Natural killer cell (primary cell): Measurements from ENCODE around the gene VAV3. TPM values are rescaled to one million over a fixed set of nuclear protein-coding genes. Genes with fewer than 3 reads are reported as not detected.

Experiments
- ATAC-seq, 3 donors: fragments of 150-1000 bp in 2 of 3; fragments of 200-7000 bp in 1 of 3; cut with Tn5 transposase; 1 replicate in 1 of 3; 2 replicates in 2 of 3; pipeline ENCODE4 v1.10.0; 2021; ENCODE audit warnings: mild to moderate bottlenecking in 2 of 3, moderate library complexity in 2 of 3
- DNase-seq, 2 donors: peaks; one replicate each; pipeline versions ENCODE4 v3.0.0 to v3.0.0-alpha.2; 2013 to 2021; ENCODE audit warnings: mixed read lengths in 1 of 2
- H3K27ac ChIP-seq: one replicate; pipeline ENCODE4 v1.5.1; 2013; ENCODE audit warnings: mild to moderate bottlenecking, low read length
- H3K27me3 ChIP-seq: one replicate; pipeline ENCODE4 v1.6.1; 2013; ENCODE audit warnings: low read length; ENCODE audit not compliant: control insufficient read depth, insufficient read depth
- H3K36me3 ChIP-seq: one replicate; pipeline ENCODE4 v1.6.1; 2013; ENCODE audit warnings: low read length; ENCODE audit not compliant: control insufficient read depth, insufficient read depth
- H3K4me1 ChIP-seq: one replicate; pipeline ENCODE4 v1.6.1; 2013; ENCODE audit warnings: low read length; ENCODE audit not compliant: control insufficient read depth, insufficient read depth
- H3K4me3 ChIP-seq: one replicate; pipeline ENCODE4 v1.5.1; 2013; ENCODE audit warnings: low read length
- H3K9me3 ChIP-seq: one replicate; pipeline ENCODE4 v1.6.1; 2013; ENCODE audit warnings: low read length; ENCODE audit not compliant: control insufficient read depth, insufficient read depth
- H3K27ac Mint-ChIP-seq, 2 donors: one replicate each; pipeline ENCODE4 v1.8.0; 2022; ENCODE audit warnings: mild to moderate bottlenecking in 2 of 2, mixed read lengths in 2 of 2, moderate library complexity in 1 of 2
- H3K27me3 Mint-ChIP-seq, 2 donors: one replicate each; pipeline ENCODE4 v1.8.0; 2022; ENCODE audit warnings: low read depth in 2 of 2, mixed read lengths in 2 of 2
- H3K36me3 Mint-ChIP-seq: one replicate; pipeline ENCODE4 v1.8.0; 2022; ENCODE audit warnings: mixed read lengths
- H3K4me1 Mint-ChIP-seq, 2 donors: one replicate each; pipeline ENCODE4 v1.8.0; 2022; ENCODE audit warnings: mixed read lengths in 2 of 2
- H3K4me3 Mint-ChIP-seq: one replicate; pipeline ENCODE4 v1.8.0; 2022; ENCODE audit warnings: mild to moderate bottlenecking, moderate library complexity, mixed read lengths
- H3K9me3 Mint-ChIP-seq, 2 donors: one replicate each; pipeline ENCODE4 v1.8.0; 2022; ENCODE audit warnings: mixed read lengths in 2 of 2
- WGBS: methylation state at CpG from one replicate; pipeline ENCODE4 v1.1.7; 2013; ENCODE audit warnings: missing lambda C conversion rate; ENCODE audit not compliant: insufficient coverage; 5-methylcytosine and 5-hydroxymethylcytosine counted together
- intact Hi-C: fragments of 100-400 bp; cut with micrococcal nuclease; formaldehyde crosslinking; loops from one replicate; pipeline ENCODE4 v1.14.2; 2022
- total RNA-seq, 4 donors: library from RNA; stranded (reverse); fragments of 120-200 nt in 1 of 4; gene quantifications; one replicate each; pipeline versions ENCODE4 v1.2.3 to v1.2.4, GENCODE V29; 2013 to 2022
- TF ChIP-seq, protein P1 (sequence below): fragments of 200-600 bp; IDR thresholded peaks from one replicate; pipeline ENCODE4 v1.8.0; 2022; ENCODE audit warnings: antibody characterized with exemption

The VAV3 gene
- total RNA-seq, 3 donors from 2014 or later (not counting 1 experiment from before 2014, with no cell fraction given): 95.8 to 101 (median 96.6) TPM

DNA sequence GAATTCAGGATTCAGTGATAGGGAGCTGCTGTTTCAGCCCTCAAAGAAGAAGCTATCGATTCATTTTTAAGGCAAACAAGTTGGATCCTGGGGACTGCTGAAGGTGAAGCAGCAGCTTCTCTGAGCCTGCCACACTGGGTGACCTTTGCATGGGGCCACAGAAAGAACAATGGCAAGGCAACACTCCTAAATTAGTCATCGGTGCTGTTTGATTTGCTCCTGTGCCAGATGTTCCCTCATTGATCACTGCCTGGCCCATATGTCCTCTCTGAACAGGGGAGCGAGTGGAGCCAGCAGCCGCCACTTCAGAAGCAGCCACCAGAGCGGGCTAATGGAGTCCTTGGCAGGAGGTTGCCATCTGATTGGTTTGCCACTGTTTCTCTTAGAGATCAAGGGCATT lies 432.7 kb downstream of the VAV3 start:
- no peak overlapping the region for H3K27ac Mint-ChIP-seq
- ATAC-seq: no peak
- no peak overlapping the region for H3K4me3 ChIP-seq
- no peak overlapping the region for H3K4me3 Mint-ChIP-seq
- TF ChIP-seq, protein P1, sequence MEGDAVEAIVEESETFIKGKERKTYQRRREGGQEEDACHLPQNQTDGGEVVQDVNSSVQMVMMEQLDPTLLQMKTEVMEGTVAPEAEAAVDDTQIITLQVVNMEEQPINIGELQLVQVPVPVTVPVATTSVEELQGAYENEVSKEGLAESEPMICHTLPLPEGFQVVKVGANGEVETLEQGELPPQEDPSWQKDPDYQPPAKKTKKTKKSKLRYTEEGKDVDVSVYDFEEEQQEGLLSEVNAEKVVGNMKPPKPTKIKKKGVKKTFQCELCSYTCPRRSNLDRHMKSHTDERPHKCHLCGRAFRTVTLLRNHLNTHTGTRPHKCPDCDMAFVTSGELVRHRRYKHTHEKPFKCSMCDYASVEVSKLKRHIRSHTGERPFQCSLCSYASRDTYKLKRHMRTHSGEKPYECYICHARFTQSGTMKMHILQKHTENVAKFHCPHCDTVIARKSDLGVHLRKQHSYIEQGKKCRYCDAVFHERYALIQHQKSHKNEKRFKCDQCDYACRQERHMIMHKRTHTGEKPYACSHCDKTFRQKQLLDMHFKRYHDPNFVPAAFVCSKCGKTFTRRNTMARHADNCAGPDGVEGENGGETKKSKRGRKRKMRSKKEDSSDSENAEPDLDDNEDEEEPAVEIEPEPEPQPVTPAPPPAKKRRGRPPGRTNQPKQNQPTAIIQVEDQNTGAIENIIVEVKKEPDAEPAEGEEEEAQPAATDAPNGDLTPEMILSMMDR: no peak
- no peaks in the 10 kb centered on the region for H3K9me3 Mint-ChIP-seq
- H3K27me3 Mint-ChIP-seq: peaks cover 8 to 13% of the 10 kb centered on the region in 2 donors
- H3K36me3 Mint-ChIP-seq: no peaks in the 10 kb centered on the region
- H3K4me1 ChIP-seq: no peaks in the 10 kb centered on the region
- intact Hi-C loops: no loop called here
- H3K4me1 Mint-ChIP-seq: no peaks in the 10 kb centered on the region
- no peaks in the 10 kb centered on the region for H3K36me3 ChIP-seq
- no peak for DNase-seq
- no peaks in the 10 kb centered on the region for H3K27me3 ChIP-seq
- no peaks in the 10 kb centered on the region for H3K9me3 ChIP-seq
- 83% methylated on average over 5 of the region's 5 CpGs for WGBS
- H3K27ac ChIP-seq: no peak overlapping the region

DNA sequence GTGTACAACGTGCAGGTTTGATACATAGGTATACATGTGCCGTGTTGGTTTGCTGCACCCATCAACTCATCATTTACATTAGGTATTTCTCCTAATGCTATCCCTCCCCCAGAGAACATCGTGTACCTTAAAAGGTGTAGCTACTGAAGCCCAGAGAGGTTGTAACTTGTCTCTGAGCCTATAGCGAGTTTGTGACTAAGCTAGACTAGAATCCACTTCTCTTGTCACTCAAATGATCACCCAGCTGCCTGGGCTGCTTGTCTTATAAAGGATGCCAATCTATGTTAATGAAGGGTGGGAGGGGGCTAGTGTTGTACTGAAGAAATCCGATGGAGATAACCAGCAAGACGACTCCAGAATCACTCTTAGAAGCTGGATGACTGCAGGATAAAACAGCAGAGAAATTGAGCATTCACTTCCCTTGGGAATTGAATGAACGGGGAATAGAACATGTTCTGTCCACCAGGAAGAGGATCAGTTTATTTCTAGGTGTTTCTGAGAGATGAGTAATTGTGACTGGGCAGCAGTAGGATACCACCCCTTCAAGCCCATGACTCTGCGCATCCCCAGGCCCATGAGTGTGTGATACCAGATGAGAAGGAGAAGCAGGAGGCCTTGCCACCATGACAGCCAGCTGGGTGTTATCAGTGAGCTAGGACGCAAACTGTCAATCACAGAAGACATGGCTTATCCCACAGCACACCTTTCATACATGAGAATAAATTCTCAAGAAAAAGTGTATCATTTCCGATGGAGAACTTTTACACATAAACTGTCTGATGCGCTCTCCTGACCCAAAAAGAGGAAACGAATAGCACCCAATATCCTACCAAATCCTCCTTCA lies 433.7 kb downstream of the VAV3 start:
- 88% methylated on average over 9 of the region's 12 CpGs for WGBS
- Histone ChIP-seq H3K4me3 (no peak overlapping the region), H3K4me1 (no peaks in the 10 kb centered on the region), H3K9me3 (no peaks in the 10 kb centered on the region), H3K27ac (no peak overlapping the region), H3K36me3 (no peaks in the 10 kb centered on the region), H3K27me3 (no peaks in the 10 kb centered on the region)
- peaks cover 8 to 13% of the 10 kb centered on the region in 2 donors for H3K27me3 Mint-ChIP-seq
- no peak overlapping the region for H3K27ac Mint-ChIP-seq
- no peak overlapping the region for H3K4me3 Mint-ChIP-seq
- H3K9me3 Mint-ChIP-seq: no peaks in the 10 kb centered on the region
- TF ChIP-seq, protein P1: no peak
- no peaks in the 10 kb centered on the region for H3K4me1 Mint-ChIP-seq
- DNase-seq: no peak
- intact Hi-C loops: no loop called here
- ATAC-seq: no peak
- no peaks in the 10 kb centered on the region for H3K36me3 Mint-ChIP-seq

DNA sequence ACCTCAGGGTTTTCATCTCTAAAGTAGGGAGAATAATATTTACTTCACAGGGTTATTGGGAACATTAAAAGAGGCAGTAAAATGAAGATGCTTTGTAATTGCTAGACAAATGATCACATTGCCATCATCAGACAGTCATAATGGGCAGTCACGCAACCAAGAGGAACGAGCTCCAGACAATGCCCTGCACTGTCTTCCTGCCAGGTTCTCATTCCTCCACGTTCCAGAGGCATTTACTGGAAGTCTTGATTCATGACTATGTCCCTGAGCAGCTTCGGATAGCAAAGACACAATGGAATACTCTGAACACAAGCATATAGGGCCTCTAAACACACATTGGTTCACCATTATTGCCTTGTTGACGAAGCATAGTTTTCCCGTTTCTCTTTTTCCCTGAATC lies 434.4 kb downstream of the VAV3 start:
- H3K4me1 Mint-ChIP-seq: peaks cover under 1% of the 10 kb centered on the region in 2 donors
- H3K27me3 Mint-ChIP-seq: peaks cover 8 to 13% of the 10 kb centered on the region in 2 donors
- no peak for DNase-seq
- WGBS: 78% methylated on average over 6 of the region's 6 CpGs
- Histone ChIP-seq H3K27ac (no peak overlapping the region), H3K4me3 (no peak overlapping the region), H3K27me3 (no peaks in the 10 kb centered on the region), H3K36me3 (no peaks in the 10 kb centered on the region), H3K9me3 (no peaks in the 10 kb centered on the region), H3K4me1 (no peaks in the 10 kb centered on the region)
- no peak overlapping the region for H3K27ac Mint-ChIP-seq
- TF ChIP-seq, protein P1: no peak
- no peak overlapping the region for H3K4me3 Mint-ChIP-seq
- no peak for ATAC-seq
- H3K9me3 Mint-ChIP-seq: no peaks in the 10 kb centered on the region
- intact Hi-C loops: no loop called here
- H3K36me3 Mint-ChIP-seq: no peaks in the 10 kb centered on the region
